Psoas muscle (tissue), 8 donors: Measurements from ENCODE around the gene NR2F1-AS1. TPM values are rescaled to one million over a fixed set of nuclear protein-coding genes. Genes with fewer than 3 reads are reported as not detected.

Source experiments
- ATAC-seq, 4 donors: fragments of 200-7000 bp; cut with Tn5 transposase; one replicate each; pipeline ENCODE4 v1.9.1; 2020; ENCODE audit warnings: moderate library complexity in 3 of 4, mild to moderate bottlenecking in 2 of 4
- DNase-seq, 2 donors: peaks; one replicate each; pipeline ENCODE4 v3.0.0-alpha.2; 2020
- H3K27ac ChIP-seq: fragments of 200-600 bp; one replicate; pipeline ENCODE4 v1.8.0; 2022
- H3K27me3 ChIP-seq, 3 donors: fragments of 200-600 bp in 1 of 3; one replicate each; pipeline versions ENCODE4 v1.6.1 to v1.8.0; 2013 to 2022; ENCODE audit warnings: low read length in 2 of 3, mild to moderate bottlenecking in 2 of 3, moderate library complexity in 1 of 3; ENCODE audit not compliant: insufficient read depth in 3 of 3
- H3K36me3 ChIP-seq, 2 donors: fragments of 200-600 bp in 1 of 2; one replicate each; pipeline versions ENCODE4 v1.6.1 to v1.8.0; 2013 to 2022; ENCODE audit warnings: low read depth in 1 of 2, mild to moderate bottlenecking in 1 of 2, moderate library complexity in 1 of 2; ENCODE audit not compliant: insufficient read depth in 1 of 2
- H3K4me1 ChIP-seq: fragments of 200-600 bp; one replicate; pipeline ENCODE4 v1.8.0; 2022
- H3K4me3 ChIP-seq: fragments of 200-600 bp; one replicate; pipeline ENCODE4 v1.8.0; 2022; ENCODE audit warnings: mild to moderate bottlenecking
- H3K9me3 ChIP-seq: fragments of 200-600 bp; one replicate; pipeline ENCODE4 v1.8.0; 2022
- CTCF ChIP-seq: fragments of 200-600 bp; IDR thresholded peaks from one replicate; pipeline ENCODE4 v1.8.0; 2022; ENCODE audit warnings: antibody characterized with exemption
- WGBS, 3 donors: extraction: QIAGEN DNeasy Blood & Tissue Kit; methylation state at CpG; one replicate each; pipeline versions ENCODE4 v1.1.6 to v1.1.7; 2013; 5-methylcytosine and 5-hydroxymethylcytosine counted together
- intact Hi-C, 2 donors: fragments of 100-400 bp; cut with DNase I; formaldehyde crosslinking; loops; one replicate each; pipeline versions ENCODE4 v1.11.0 to v1.14.2; 2022
- polyA plus RNA-seq, 3 donors: library from polyadenylated mRNA; stranded (reverse); fragments of 200-250 nt; gene quantifications; one replicate each; pipeline ENCODE4 v1.2.3, GENCODE V29; 2013
- total RNA-seq, 4 donors: library from RNA; stranded (reverse); fragmentation: NEBNext Ultra II Directional in 2 of 4; extraction: Animal tissue kit (Norgen Biotek cat#: 25700) in 2 of 4; gene quantifications; one replicate each; pipeline versions ENCODE4 v1.2.1 to v1.2.4, GENCODE V29; 2021 to 2023
- donor health status: healthy with polysubstance abuse.
- donor health status: DM: no; HTN: no; CAD: no; lungs with moderate emphysema.
- donor health status: Bipolar disorder and iron deficiency.
- donor health status: healthy.
- donor health status: DM: yes; HTN: yes; CAD: no.
- donor health status: DM: no; HTN: no; CAD: no.
- donor health status: DM: no; HTN: no; CAD: no.
- donor health status: DM: yes; HTN: yes; CAD: no.

Gene NR2F1-AS1
- total and polyA plus RNA-seq, 7 donors: 0.13 to 1.5 (median 0.42) TPM

- Histone ChIP-seq H3K4me1 (no peaks in the 10 kb centered on the region), H3K9me3 (no peaks in the 10 kb centered on the region), H3K27ac (no peak overlapping the region), H3K4me3 (no peak overlapping the region), H3K36me3 (no peaks in the 10 kb centered on the region), H3K27me3 (no peaks in the 10 kb centered on the region)
- intact Hi-C loops: no loop called here
- no peak for TF ChIP-seq CTCF
- no peak for DNase-seq
- WGBS, 3 donors: 71 to 80% (median 72%) methylated on average over 6 of the region's 6 CpGs
- no peak for ATAC-seq
These were observed 173.6 kb downstream of the NR2F1-AS1 start for GRCh38 chr5:93407454-93407853.

- Histone ChIP-seq H3K36me3 (no peaks in the 10 kb centered on the region), H3K27me3 (no peaks in the 10 kb centered on the region), H3K27ac (no peak overlapping the region), H3K4me3 (no peak overlapping the region), H3K4me1 (no peaks in the 10 kb centered on the region), H3K9me3 (no peaks in the 10 kb centered on the region)
- 64 to 66% (median 66%) methylated on average over 5 of the region's 5 CpGs for WGBS, 3 donors
- DNase-seq (no peak), ATAC-seq (no peak)
- intact Hi-C loops: no loop called here
- no peak for TF ChIP-seq CTCF
These were observed 174.0 kb downstream of the NR2F1-AS1 start for GRCh38 chr5:93406971-93407401.

GRCh38 chr5:93404246-93404645 lies 176.8 kb downstream of the NR2F1-AS1 start:
- 54 to 84% (median 81%) methylated on average over 1 of the region's 1 CpG for WGBS, 3 donors
- H3K9me3 ChIP-seq: no peaks in the 10 kb centered on the region

GRCh38 chr5:93403141-93403928 lies 177.7 kb downstream of the NR2F1-AS1 start:
- H3K4me3 ChIP-seq: no peak overlapping the region
- no peak for TF ChIP-seq CTCF
- no peak for DNase-seq
- no peaks in the 10 kb centered on the region for H3K36me3 ChIP-seq
- no peaks in the 10 kb centered on the region for H3K9me3 ChIP-seq
- no peak overlapping the region for H3K27ac ChIP-seq
- no peaks in the 10 kb centered on the region for H3K4me1 ChIP-seq
- intact Hi-C loops: no loop called here
- H3K27me3 ChIP-seq: no peaks in the 10 kb centered on the region
- 39 to 45% (median 42%) methylated on average over 2 of the region's 2 CpGs for WGBS, 3 donors
- no peak for ATAC-seq

More at GRCh38 chr5:93404246-93404645, 176.8 kb downstream of the NR2F1-AS1 start:
- no peak overlapping the region for H3K27ac ChIP-seq
- intact Hi-C loops: no loop called here
- H3K4me1 ChIP-seq: no peaks in the 10 kb centered on the region
- ATAC-seq (no peak), DNase-seq (no peak)
- TF ChIP-seq CTCF: no peak
- no peak overlapping the region for H3K4me3 ChIP-seq
- H3K27me3 ChIP-seq: no peaks in the 10 kb centered on the region
- H3K36me3 ChIP-seq: no peaks in the 10 kb centered on the region

- Histone ChIP-seq H3K4me1 (no peaks in the 10 kb centered on the region), H3K36me3 (no peaks in the 10 kb centered on the region), H3K27ac (no peak overlapping the region), H3K27me3 (no peaks in the 10 kb centered on the region), H3K9me3 (no peaks in the 10 kb centered on the region), H3K4me3 (no peak overlapping the region)
- no peak for DNase-seq
- TF ChIP-seq CTCF: no peak
- 71 to 81% (median 80%) methylated on average over 4 of the region's 4 CpGs for WGBS, 3 donors
- no peak for ATAC-seq
- intact Hi-C loops: no loop called here
These were observed 178.6 kb downstream of the NR2F1-AS1 start for GRCh38 chr5:93402451-93402850.
